Lung microvascular endothelial cell (primary cell): Measurements from ENCODE around the gene TM9SF1. TPM values are rescaled to one million over a fixed set of nuclear protein-coding genes. Genes with fewer than 3 reads are reported as not detected.

Experiments used
- DNase-seq, 2 donors: peaks; one replicate each; pipeline versions ENCODE4 v3.0.0 to v3.0.0-alpha.2; 2010; ENCODE audit warnings: low read depth in 2 of 2
- total RNA-seq: library from RNA; depleted of rRNA; stranded (reverse); fragments of >200 nt; gene quantifications from 2 replicates; pipeline ENCODE4 v1.2.1, GENCODE V29; 2014

The TM9SF1 gene
- total RNA-seq, 1 donor from 2014 or later = 46.2 TPM

DNA sequence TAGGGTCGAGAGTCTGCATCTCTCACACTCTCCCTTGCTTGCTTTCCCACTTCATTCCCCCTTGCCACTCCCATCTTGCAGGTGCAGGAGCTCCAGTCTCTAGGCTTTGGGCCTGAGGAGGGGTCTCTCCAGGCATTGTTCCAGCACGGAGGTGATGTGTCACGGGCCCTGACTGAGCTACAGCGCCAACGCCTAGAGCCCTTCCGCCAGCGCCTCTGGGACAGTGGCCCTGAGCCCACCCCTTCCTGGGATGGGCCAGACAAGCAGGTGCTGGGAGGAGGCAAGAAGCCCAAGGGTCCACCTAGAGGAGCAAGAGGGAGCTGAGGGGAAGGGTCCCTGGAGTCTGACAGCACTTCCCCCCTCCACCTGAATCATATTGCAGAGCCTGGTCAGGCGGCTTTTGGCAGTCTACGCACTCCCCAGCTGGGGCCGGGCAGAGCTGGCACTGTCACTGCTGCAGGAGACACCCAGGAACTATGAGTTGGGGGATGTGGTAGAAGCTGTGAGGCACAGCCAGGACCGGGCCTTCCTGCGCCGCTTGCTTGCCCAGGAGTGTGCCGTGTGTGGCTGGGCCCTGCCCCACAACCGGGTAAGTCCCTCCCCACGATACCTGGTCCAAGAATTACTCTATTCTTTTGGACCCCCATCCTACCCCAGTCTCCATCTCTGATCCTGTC lies 43.7 kb downstream of the TM9SF1 start:
- no peak for DNase-seq

DNA sequence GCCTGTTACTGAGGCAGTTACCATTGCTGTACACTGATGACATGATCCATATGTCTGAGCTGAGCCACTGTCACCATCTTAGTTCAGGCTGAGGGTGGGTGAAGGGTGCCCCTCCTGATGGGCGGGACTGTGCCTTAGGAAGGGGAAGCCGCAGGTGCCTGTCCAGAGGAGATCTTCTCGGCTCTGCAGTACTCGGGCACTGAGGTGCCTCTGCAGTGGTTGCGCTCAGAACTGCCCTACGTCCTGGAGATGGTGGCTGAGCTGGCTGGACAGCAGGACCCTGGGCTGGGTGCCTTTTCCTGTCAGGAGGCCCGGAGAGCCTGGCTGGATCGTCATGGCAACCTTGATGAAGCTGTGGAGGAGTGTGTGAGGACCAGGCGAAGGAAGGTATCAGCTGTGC lies 44.2 kb downstream of the TM9SF1 start:
- no peak for DNase-seq

DNA sequence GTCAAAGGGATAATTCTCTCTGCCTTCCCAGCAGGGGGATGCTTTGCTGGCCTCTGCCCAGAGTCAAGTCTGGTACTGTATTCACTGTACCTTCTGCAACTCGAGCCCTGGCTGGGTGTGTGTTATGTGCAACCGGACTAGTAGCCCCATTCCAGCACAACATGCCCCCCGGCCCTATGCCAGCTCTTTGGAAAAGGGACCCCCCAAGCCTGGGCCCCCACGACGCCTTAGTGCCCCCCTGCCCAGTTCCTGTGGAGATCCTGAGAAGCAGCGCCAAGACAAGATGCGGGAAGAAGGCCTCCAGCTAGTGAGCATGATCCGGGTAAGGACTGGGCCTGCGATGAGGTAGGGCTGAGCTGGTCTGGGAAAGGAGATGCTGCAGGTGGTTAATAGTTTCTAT lies 44.7 kb downstream of the TM9SF1 start:
- no peak for DNase-seq

DNA sequence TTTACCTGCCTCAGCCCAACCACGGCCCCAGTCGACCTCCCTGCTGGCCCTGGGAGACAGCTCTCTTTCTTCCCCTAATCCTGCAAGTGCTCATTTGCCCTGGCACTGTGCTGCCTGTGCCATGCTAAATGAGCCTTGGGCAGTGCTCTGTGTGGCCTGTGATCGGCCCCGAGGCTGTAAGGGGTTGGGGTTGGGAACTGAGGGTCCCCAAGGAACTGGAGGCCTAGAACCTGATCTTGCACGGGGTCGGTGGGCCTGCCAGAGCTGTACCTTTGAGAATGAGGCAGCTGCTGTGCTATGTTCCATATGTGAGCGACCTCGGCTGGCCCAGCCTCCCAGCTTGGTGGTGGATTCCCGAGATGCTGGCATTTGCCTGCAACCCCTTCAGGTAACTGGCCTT lies 45.2 kb downstream of the TM9SF1 start:
- DNase-seq = no peak

DNA sequence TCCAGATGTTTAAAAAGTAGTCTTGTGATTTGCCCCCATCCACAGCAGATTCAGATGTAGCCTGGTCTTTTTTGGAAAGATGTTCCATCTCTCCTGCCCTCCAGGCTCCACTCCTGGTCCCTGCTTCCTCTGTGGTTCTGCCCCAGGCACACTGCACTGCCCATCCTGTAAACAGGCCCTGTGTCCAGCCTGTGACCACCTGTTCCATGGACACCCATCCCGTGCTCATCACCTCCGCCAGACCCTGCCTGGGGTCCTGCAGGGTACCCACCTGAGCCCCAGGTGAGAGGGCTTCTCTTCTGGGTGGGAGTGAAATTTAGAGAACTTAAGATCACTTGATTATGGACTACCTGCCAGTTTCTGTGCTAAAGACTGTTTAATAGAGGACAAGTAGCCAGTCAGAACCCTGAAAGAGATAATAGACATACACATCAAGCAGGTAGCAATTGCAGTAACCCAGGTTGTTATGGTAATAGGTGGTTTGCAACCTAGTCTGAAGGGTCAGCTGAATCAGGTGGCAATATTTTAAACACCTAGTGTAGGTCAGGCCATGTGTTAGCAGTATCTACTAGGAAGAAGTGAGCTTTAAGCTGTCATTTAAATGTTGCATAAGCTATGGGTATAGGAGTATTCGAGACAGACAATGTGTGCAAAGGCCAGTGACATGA lies 45.8 kb downstream of the TM9SF1 start:
- no peak for DNase-seq

DNA sequence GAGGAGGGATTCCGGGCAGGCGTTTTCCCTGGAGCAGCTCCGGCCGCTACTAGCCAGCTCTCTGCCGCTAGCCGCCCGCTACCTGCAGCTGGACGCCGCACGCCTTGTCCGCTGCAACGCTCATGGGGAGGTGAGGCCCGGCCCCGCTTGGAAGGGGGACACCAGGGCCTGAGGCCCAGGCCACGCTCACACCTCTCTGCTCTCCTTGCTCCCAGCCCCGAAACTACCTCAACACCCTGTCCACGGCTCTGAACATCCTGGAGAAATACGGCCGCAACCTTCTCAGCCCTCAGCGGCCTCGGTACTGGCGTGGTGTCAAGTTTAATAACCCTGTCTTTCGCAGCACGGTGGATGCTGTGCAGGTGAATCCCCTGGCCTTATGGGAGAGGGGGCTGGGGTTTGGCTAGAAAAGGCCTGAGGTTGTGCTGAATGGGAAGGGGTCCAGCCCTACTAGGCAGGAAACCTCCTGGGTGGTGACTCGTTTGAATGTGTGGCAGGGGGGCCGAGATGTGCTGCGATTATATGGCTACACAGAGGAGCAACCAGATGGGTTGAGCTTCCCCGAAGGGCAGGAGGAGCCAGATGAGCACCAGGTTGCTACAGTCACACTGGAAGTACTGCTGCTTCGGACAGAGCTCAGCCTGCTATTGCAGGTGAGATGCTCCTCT lies 47.3 kb downstream of the TM9SF1 start:
- no peak for DNase-seq

DNA sequence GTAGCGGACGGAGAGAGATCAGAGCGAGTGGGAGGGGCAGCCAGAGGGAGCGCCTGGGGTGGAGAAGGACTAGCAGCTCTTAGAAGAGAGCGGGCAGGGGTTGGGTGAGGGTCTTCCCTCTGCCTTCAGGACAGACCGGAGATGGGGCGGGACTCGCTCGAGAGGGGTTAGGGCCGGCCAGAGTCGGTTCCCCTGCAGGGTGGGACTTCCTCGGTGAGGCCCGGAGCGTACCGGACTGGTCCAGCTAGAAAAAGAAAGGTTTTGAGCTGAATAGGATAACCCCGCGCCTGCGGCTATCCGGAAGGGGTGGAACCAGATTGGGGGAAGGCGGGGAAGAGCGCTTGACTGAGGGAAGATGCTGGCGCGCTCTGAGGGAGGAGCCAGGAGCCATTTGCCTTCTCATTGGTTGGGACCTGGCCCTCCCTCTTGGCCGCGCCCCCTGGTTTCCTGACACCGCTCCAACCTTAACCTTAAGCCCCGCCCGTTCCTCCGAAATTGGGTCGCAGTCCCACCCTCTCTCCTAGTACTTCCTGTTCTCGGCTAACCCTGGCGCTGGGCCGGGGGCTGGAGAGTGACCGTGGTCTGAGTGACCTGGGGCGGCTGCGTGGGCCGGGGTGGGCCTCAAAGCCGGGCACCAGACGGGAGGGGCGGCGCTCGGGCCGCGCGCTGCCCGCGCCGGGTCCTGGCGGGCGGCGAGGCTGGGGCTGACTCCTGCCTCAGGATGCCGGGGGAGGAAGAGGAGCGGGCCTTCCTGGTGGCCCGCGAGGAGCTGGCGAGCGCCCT lies 48.1 kb downstream of the TM9SF1 start, which contains the start of gene RNF31:
Gene RNF31 (plus strand): TSS at position 521 of the 783 bp plus-strand sequence. CDS start 201 bp downstream, at position 722.
- peak; percentile 97 to 98 for DNase-seq

DNA sequence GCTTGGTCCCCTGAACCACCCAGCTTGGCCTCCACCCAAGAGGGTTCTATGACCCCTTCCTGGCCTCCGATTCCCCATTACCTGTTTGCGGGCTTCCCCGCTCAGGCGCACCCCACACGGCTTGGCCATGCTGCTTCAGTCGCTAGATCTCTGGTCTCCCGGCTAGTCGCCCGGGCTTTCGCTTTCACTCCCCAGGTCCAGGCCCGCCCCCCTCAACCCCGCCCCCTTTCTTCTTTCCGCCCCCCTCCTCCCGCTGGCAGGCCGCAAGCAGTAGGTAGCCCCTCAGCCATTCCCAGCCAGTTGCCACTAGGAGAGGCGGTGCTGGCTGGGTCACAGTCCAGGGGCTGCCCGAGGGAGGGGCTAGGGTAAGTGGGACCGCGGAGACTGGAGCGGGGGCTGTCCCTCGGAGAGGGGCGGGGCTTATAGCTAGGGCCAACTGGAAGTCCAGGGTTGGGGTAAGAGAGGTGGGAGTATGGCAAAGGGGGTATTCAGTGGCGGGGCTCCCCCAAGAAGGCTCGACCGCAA lies 48.7 kb downstream of the TM9SF1 start, which contains the start of gene PSME2:
Gene PSME2 (minus strand): TSS at position 158 of the 525 bp plus-strand sequence. CDS start 29 bp downstream, at position 129.
- DNase-seq = peak; percentile 98

DNA sequence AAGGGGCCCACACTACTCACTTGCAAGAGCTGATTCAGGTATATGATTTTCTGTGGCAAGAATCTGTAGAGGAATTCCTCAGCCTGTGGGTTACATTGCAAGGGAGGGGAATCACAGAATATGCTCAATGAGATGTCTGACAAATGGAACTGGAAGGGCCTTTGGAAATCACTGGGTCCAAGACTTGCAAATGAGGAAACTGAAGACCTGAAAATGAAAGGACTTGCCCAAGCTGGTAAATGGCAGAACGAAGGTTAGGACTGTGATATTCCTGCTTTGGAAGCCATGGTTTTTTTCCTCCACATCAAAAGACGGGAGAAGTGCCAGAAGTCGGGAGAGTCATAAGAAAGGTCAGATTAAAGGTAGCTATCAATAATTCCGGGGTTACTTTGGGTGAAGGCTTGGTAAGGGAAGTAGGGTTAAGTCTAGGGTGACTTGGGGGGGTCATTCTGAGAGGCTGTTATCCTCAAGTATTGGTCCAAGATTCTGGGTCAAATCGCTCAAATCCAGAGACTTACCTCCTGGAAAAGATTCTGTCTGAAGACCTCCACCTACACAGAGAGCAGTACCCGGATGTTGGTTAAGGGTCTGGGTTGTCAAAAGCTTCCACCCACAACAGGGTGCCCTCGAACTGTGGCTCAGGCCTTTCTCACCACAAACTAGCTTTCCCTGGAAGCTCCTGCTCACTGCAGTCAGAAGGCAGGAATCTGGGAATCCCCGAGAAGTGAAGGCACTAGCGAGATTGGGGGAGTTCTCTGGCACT lies 49.4 kb downstream of the TM9SF1 start:
- DNase-seq = peak in 1 of 2 donors; percentile 8

DNA sequence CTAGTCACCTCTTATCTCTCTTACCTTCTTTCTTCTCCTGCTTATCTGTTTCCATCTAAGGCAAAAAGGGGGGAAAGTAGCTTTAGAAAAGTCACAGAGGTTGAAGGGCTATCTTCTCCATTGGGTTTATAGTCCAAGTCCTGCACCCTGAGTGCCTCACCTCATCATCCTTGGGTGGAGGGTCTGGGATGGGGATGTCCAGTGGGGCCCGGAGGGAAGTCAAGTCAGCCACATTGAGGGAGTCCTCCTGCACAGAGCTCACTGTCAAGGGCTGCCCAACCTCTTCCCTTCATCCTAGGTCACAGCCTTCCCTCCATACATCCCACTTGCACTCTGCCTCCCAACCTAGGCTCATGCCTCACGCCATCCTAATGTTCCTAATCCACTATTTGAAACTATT lies 50.0 kb downstream of the TM9SF1 start:
- no peak for DNase-seq

DNA sequence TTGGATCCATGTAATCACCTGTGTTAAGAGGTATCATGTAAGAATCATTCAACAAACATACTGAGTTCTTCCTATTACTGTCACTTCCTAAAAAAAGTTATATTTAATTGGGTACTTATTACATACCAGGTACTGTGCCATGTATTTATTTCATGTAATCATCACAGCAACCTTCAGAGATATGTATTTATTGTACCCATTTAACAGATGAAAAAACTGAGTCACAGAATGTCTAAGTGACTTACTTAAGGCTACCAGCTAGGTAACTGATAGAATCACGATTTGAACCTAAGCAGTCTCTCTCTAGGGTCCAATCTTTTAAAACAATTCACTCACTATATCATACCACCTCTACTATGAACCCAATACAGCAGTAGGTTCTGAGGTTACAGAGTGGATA lies 50.8 kb downstream of the TM9SF1 start:
- no peak for DNase-seq

DNA sequence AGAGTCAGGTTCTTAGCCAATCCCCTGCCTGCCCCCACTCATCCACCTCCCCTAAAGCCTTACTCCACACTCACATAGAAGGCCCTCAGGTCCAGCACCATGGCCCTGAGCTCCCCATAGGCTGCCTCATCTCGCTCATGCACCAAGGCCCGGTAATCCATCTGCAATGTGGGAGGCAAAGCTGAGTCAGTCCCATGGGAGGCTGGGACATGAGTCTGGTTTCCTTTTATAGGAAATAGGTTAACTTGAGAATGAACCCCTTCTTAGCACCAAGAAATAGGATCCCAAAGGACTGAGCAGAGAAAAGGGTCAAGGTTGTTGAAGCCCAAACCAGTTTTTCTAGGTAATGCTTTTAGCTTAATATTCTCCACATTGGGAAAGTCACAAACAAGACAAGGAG lies 51.7 kb downstream of the TM9SF1 start:
- DNase-seq = no peak

DNA sequence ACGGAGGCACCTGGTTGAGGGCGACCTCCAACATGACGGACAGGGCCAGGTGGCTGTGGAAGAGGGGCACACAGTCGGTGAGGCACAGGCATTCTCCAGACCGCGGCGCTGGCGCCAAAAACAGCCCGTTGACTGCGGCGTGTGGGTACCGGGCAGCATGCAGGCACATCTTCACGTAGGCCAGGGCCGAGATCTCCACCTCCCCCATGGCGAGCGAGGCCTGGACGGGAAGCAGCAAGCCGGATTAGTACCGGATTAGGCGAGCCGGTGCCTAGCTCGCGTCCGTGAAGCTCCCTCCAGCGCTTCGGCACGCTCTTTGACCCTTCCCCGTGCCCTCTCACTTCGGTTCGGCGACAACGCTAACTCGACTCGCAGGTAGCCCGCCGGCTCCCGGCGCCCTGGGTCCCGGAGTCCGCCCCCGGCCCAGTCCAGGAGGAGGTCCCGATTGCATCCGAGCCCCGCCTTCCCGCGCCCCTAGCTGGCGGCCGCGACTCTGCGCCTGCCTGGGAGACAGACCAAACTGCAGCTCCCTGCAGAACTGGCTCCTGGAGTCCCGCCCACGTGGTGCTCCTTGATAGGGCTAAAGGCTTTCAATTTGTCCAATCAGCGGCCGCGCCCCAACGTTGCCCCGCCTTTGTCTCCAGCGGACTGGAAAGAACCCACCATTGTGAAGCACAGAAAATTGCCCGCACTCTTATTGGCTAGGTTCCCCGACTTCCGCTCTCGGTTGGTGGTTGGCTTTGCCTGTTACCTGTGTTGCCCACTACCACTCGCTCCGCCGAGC lies 54.0 kb downstream of the TM9SF1 start, which contains the start of gene EMC9:
Gene EMC9 (minus strand): TSS at position 495 of the 784 bp plus-strand sequence. CDS start 287 bp downstream, at position 208.
- peak; percentile 99 for DNase-seq

DNA sequence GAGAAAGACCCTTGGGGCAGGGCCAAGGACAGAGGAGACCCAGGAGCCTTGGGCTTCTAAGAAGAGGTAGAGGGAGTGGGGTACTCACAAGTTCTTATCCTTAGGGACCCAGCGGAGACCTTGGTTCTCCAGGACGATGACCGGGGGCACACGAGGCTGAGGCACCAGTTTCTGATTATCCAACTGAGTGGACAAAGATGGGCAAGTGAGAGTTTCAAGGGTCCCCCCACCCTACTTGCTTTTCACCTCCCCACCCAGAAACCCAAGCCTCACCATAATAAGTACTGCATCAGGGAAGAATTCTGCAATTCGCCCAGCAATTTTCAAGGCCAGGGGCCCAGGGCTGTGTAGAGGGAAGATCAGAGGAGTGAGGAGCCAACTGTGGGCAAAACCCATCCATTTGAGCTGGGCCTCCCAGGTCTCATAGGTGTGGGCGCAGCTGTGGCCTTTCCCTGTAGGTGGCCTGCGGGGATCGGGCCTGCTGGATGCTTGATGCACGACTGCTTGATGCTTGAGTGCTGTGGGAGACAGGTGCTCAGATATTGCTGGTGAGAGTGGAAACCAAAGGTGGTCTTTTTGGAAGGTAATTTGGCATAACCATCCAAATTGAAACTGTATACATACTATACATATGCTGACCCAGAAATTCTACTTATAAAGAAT lies 55.8 kb downstream of the TM9SF1 start:
- no peak for DNase-seq

Other genes with a start within 250 kb of the TM9SF1 start
- 42.7 and 43.4 TPM in 2 replicates for gene DHRS4, start 241.7 kb downstream of the TM9SF1 start, total RNA-seq
- gene DHRS4L2, start 206.5 kb downstream of the TM9SF1 start, total RNA-seq = 9.4 and 9.5 TPM in 2 replicates
- under 0.01 TPM in 1 of 2 replicates, not detected in the other for gene CARMIL3, start 143.4 kb downstream of the TM9SF1 start, total RNA-seq
- not detected in 2 replicates for gene CPNE6, start 123.9 kb downstream of the TM9SF1 start, total RNA-seq
- 7.6 and 9.7 TPM in 2 replicates for gene PCK2, start 101.1 kb downstream of the TM9SF1 start, total RNA-seq
- 59.9 and 77.8 TPM in 2 replicates for gene DCAF11, start 80.7 kb downstream of the TM9SF1 start, total RNA-seq
- gene NRL, start 80.5 kb downstream of the TM9SF1 start, total RNA-seq = 1.1 and 1.6 TPM in 2 replicates
- 0.20 and 0.44 TPM in 2 replicates for gene FITM1, start 64.8 kb downstream of the TM9SF1 start, total RNA-seq
- 114 TPM in 2 replicates for gene PSME1, start 59.2 kb downstream of the TM9SF1 start, total RNA-seq
- gene EMC9, start 53.9 kb downstream of the TM9SF1 start, total RNA-seq = 13.9 and 20.4 TPM in 2 replicates
- 114 and 139 TPM in 2 replicates for gene PSME2, start 48.8 kb downstream of the TM9SF1 start, total RNA-seq
- gene RNF31, start 47.9 kb downstream of the TM9SF1 start, total RNA-seq = 21.1 and 23.2 TPM in 2 replicates
- gene IRF9, start 34.2 kb downstream of the TM9SF1 start, total RNA-seq = 41.6 and 42.9 TPM in 2 replicates
- 1.1 and 1.2 TPM in 2 replicates for gene REC8, start 23.4 kb downstream of the TM9SF1 start, total RNA-seq
- gene IPO4, start 6.6 kb downstream of the TM9SF1 start, total RNA-seq = 24.4 and 25.7 TPM in 2 replicates
- gene TSSK4, start 10.3 kb upstream of the TM9SF1 start, total RNA-seq = not detected in 2 replicates
- 12.2 and 16.3 TPM in 2 replicates for gene CHMP4A, start 18.0 kb upstream of the TM9SF1 start, total RNA-seq
- gene MDP1, start 20.6 kb upstream of the TM9SF1 start, total RNA-seq = 8.3 and 13.7 TPM in 2 replicates
- gene NEDD8, start 36.9 kb upstream of the TM9SF1 start, total RNA-seq = 193 and 210 TPM in 2 replicates
- 87.6 and 109 TPM in 2 replicates for gene GMPR2, start 37.5 kb upstream of the TM9SF1 start, total RNA-seq
- gene TINF2, start 47.2 kb upstream of the TM9SF1 start, total RNA-seq = 34.9 and 63.5 TPM in 2 replicates
- gene TGM1, start 67.7 kb upstream of the TM9SF1 start, total RNA-seq = under 0.01 and 0.20 TPM in 2 replicates
- 11.8 and 17.3 TPM in 2 replicates for gene RABGGTA, start 76.2 kb upstream of the TM9SF1 start, total RNA-seq
- gene DHRS1, start 104.3 kb upstream of the TM9SF1 start, total RNA-seq = 6.3 and 8.7 TPM in 2 replicates
- 15.7 and 20.4 TPM in 2 replicates for gene NOP9, start 104.4 kb upstream of the TM9SF1 start, total RNA-seq
- 1.3 and 2.6 TPM in 2 replicates for gene CIDEB, start 112.5 kb upstream of the TM9SF1 start, total RNA-seq
- gene LTB4R2, start 114.7 kb upstream of the TM9SF1 start, total RNA-seq = 2.0 and 2.8 TPM in 2 replicates
- 2.0 and 2.2 TPM in 2 replicates for gene LTB4R, start 116.1 kb upstream of the TM9SF1 start, total RNA-seq
- 34.9 and 60.1 TPM in 2 replicates for gene ADCY4, start 139.6 kb upstream of the TM9SF1 start, total RNA-seq
- gene RIPK3, start 144.6 kb upstream of the TM9SF1 start, total RNA-seq = 0.60 and 0.65 TPM in 2 replicates
- 0.60 and 0.87 TPM in 2 replicates for gene NFATC4, start 172.7 kb upstream of the TM9SF1 start, total RNA-seq
- gene NYNRIN, start 203.6 kb upstream of the TM9SF1 start, total RNA-seq = 1.4 and 4.1 TPM in 2 replicates
- gene CBLN3, start 234.2 kb upstream of the TM9SF1 start, total RNA-seq = 0.20 and 0.22 TPM in 2 replicates
- gene KHNYN, start 234.5 kb upstream of the TM9SF1 start, total RNA-seq = 30.3 and 45.8 TPM in 2 replicates
- 6.5 and 7.3 TPM in 2 replicates for gene SDR39U1, start 247.3 kb upstream of the TM9SF1 start, total RNA-seq